M059J (cell line): ENCODE results near the gene GPR37. TPM values are rescaled to one million over a fixed set of nuclear protein-coding genes. Genes with fewer than 3 reads are reported as not detected.

ENCODE experiments used
- DNase-seq: peaks from one replicate; pipeline ENCODE4 v3.0.0-alpha.2; 2012; ENCODE audit warnings: low read depth
- total RNA-seq: library from RNA; depleted of rRNA; stranded (reverse); fragments of >200 nt; shearing (Covaris generic); gene quantifications from 2 replicates; pipeline ENCODE4 v1.2.3, GENCODE V29; 2014

Gene GPR37
- total RNA-seq, 1 experiment from 2014 or later = 6.2 TPM

- DNase-seq = no peak
These were observed 14.5 kb upstream of the GPR37 start for GRCh38 chr7:124780056-124780455.

- no peak for DNase-seq
These were observed 14.0 kb upstream of the GPR37 start for GRCh38 chr7:124779620-124780019.

GRCh38 chr7:124779194-124779593 lies 13.6 kb upstream of the GPR37 start:
- no peak for DNase-seq

DNA sequence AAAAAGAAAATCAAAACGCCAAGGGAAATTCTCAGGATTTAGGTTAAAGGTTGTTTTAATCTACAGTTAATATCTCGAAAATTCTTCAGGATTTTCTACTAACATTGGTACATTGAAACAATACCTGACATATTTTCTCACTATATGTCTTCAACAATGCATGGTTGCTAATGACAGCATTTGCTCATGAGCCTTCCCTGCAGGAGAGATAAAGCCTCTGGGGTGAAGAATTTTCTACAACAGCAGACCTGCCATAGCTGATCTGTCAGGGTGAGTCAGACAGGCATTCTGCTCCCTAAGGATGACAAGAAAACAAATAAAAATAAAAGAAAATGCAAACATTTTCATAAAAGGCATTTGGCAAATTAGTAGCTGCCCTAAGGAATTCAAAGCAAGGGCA lies 11.7 kb upstream of the GPR37 start:
- DNase-seq = no peak

DNA sequence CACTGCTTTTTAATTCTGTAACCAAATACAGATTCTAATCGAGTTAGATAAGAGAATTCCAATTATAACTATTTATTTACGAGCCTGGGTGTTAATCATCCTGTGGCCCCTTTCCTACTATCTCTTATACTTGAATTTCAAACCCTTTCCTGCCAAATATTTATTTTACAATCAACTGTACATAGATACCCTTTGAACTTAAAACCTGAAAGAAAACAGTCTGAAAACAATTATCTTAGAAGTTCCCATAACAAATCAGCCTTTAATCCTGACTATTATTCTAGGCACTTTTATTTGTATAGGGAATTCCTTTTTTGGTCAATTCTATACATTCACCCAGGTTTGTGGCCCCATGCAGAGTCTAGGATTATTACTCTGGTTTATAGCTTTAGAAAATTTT lies 10.6 kb upstream of the GPR37 start:
- no peak for DNase-seq

DNA sequence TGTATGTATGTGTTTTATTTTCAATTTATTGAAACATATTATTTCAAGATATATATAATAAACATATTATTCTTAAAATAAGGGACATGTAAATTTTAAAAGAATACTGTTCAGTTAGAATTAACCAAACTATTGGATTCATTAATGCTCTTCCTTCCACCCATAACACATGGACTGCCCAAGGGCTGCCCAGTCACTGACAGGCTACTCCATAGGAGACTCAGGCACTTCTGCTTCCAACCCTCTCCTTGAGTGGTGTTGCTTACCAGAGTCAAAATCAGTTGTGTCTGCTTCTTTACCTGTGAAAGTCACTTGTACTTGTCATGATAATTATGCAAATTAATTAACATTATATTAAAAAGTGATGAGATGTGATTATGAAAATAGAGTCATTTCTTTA lies 9.8 kb upstream of the GPR37 start:
- DNase-seq = no peak

DNA sequence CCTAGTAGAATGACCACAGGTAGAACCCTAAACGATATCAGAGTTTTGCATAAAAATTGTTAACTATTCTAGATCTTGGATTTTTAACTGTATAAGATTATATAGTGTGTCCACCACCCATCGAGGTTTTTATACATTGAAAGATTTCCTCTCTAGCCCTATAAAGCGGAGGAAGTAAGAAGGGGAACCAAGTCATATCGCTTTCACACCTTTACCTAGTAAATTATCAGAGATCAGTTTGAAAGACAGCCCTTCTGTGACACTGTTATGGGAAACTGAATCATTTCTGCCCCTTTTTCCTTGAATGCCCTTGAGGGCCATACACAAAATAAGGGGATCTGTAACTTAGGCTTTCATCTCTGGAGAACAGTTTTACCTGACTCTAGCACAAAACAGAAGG lies 8.3 kb upstream of the GPR37 start:
- no peak for DNase-seq

- no peak for DNase-seq
These were observed 7.7 kb upstream of the GPR37 start for GRCh38 chr7:124773339-124773738.

GRCh38 chr7:124769136-124769535 lies 3.5 kb upstream of the GPR37 start:
- DNase-seq = no peak

- no peak for DNase-seq
These were observed 2.9 kb upstream of the GPR37 start for GRCh38 chr7:124768525-124768924.

DNA sequence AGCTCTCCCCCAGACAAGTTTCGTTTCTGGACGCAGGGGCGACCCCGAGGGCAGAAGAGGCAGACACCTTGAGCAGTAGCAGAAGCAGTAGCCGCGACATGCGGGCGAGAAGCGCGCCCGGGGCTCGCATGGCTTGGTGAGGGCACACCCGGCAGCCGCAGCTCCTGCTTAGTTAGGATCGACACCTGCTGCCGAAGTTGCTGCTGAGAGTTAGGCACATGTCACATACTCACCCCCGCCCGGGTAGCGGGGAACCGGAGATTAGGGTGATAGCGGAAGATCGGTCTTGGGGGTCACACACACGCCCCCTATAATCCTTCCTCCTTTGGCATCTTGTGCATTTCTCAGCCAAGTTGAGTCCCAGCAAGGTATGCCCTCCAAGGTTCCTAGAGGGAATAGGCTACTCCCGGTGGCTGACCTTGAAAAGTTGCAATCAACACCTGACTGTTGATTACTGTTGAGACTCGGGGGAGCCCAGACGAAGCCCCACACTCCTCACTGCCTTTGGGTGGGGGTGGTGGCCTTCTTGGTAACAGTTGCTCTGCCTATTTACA lies 668 bp downstream of the GPR37 start:
- peak; percentile 27 for DNase-seq

DNA sequence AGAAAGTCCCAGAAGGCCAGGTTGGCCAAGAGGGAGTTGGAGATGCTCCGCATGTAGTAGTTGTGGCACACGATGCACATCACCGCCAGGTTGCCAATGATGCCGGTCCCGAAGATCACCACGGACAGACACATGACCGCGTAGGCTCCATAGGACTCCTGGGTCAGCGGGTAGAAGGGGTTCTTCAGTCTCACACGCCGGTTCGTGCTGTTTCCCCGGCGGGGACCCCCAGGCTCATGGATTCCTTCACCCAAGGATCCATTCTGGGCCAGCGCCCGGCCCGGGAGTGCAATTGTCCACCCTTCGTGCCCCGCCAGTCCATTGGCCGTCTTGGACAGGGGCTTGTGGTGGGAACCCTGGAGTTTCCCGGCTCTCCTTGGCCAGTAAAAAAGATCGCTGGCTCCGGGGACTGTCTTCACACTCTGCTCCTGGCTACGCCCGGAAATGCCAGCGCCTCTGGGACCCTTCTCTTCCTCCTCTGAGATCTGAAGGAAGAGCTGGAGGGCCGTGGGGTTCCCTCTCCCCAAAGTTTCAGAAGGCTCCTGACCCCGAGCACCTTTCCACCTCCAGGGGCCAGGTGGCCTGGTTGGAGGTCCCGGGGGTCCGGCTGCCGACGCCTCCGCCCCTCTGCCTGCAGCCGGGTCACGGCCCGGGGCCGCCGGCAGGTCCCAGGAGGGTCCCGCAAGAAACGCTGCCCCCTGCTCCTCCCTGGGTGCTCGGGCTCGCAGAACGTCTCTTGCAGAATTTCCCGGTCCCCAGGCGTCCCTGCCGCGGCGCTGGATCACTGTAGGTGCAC lies 1.3 kb downstream of the GPR37 start:
- no peak for DNase-seq

DNA sequence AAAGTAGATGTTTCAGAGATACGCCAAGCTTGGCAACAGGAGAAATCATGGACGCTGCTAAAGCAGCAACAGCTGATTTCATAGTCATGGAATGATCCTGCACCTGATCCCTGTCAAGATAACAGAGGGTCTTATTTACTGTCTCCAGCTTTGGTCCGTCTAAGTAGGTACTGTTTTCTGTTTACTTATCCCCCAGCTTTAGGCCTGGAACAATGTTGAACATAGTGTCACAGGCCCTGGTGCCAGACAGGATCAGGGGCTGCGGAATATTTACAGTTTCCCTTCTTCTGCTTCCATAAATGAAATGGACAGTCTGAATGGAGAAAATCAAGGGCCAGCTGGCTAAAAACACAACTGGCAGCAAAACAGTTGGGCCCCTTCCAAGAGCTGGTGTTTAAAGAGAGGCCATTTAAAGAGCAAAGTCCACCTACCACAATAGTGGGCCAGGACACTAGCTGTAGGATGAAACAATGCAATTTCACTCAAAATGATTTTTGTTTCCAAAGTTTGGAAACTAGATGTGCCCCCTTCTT lies 2.9 kb downstream of the GPR37 start:
- peak; percentile 31 for DNase-seq

GRCh38 chr7:124761164-124761715 lies 4.4 kb downstream of the GPR37 start:
- DNase-seq = no peak

- DNase-seq = peak; percentile 27
These were observed 7.3 kb downstream of the GPR37 start for GRCh38 chr7:124758327-124758726.

GRCh38 chr7:124754576-124755268 lies 10.9 kb downstream of the GPR37 start:
- DNase-seq = no peak

- DNase-seq = peak; percentile 19
These were observed 13.3 kb downstream of the GPR37 start for GRCh38 chr7:124752310-124752709.

DNA sequence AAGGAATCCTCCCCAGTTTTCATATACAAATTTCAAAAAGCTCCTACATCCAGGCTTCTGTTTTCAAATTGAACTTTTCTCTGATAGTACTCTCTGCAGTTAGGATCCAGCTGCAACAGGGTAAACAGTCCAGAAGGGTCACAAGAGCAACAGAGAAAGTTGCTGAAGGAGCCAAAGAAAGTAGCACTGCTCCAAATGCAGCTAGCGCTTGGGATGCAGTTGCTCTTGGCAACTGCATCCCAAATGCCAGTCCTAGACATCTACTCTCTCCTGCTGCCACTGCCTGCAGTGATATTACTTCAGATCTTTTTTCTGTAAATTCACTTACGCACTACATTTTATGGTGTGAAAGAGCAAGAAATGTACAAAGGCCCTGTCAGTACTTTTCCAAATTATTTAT lies 14.6 kb downstream of the GPR37 start:
- DNase-seq = no peak

DNA sequence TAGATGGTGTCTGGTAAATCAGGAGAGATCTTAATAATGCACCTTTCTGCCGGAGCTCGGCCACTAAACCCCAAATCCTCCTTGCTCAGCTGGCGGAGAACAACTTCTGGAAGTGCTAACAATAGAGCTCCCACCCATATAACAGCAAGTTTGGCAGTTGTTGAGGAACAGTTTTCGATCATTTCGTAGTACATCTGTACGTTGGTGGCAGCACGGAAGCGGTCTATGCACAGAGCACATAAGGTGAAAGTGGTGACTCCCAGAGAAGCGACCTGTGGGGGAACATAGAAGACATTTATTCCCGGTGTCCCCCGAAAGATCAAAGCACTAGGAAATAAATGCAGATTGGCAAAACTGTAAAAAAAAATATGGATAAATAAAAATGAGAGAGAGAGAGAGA lies 18.5 kb downstream of the GPR37 start:
- DNase-seq = no peak

DNA sequence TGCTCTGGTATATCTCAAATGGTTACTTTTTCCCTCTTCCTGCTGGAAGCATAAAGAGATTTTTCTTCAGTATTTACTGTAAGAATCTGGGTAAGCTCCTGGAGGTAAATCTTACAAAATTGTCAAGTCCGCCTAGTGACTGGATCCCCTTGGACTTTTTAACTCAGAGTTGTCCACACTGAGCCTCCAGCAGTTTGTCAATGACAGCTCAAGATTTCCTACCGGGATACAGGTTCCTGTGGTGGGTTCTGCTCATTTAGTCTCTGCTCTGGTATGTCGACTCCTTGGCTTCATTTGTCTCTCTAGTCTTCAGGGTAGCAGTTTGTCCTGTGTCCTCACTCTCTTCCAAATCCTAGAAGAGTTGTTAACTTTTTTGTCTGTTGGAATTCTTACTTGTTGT lies 27.0 kb downstream of the GPR37 start:
- no peak for DNase-seq

DNA sequence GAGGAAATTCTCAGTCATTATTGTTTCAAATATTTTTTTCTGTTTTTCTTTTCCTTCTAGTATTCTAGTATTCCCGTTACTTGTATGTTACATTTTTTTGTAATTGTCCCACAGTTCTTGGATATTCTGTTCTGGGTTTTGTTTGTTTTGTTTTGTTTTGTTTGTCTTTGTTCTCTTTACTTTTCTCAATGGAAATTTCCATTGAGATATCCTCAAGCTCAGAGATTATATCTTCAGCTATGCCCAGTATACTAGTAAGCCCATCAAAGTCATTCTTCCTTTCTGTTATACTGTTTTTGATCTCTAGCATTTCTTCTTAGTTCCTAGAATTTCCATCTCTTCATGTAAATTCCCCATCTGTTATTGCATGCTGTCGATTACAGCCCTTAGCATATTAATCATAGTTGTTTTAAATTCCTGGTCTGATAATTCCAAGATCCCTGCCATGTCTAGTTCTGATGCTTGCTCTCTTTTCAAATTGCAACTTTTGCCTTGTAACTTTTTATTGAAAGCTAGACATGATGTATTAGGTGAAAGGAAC lies 27.8 kb downstream of the GPR37 start:
- no peak for DNase-seq

DNA sequence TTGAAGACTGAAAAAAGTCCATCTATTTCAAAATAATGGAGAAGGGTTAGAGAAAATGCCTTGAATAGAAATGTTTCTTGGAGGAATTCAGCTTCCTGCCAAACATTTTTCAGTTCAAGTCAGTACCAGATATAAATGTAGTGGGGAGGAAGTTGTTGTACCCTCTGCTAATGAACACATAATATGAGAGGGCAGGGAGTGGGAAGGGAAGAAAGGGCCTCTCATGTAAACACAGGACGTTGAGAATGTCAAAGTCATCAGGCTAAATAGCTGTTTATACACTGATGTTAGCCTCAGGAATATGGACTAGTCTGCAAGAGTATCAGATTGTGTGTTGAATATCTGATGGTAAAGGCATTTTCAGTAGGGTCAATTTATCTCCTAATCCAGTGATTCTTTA lies 37.0 kb downstream of the GPR37 start:
- DNase-seq = no peak
